ENCODE results near the gene PRKAA2.

DNA sequence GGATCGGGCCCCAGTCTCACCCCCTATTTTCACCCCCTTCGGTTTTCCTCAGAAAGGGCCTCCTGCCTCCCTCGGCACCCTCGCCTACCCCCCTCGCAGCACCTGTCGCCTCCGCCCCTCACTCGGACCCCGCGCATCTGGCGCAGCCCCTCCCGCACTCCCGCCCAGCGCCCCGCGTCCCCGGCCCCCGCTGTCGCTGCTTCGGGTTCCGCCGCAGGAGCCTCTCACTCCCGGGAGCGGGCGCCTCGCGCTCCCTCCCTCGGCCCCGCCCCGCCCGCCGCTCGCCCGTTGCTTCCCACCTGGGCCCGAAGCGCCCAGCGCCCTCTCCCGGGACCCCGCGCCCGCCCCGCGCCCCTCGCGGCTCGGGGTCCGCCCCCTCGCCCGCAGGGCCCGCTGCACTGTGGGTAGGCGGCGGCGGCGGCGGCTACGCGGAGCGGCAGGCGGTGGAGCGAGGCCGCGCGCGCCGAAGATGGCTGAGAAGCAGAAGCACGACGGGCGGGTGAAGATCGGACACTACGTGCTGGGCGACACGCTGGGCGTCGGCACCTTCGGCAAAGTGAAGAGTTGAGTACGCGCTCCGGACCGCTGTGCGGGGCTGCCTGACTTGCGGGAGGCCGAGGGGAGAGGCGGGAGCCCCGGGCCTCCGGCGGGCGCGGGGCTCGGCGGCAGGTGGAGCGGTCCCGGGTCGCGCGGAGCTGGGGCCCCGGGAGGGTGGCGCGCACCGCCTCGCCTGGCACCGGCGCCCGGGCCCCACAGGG, at the start of gene PRKAA2:
- TF ChIP-seq, protein P1, sequence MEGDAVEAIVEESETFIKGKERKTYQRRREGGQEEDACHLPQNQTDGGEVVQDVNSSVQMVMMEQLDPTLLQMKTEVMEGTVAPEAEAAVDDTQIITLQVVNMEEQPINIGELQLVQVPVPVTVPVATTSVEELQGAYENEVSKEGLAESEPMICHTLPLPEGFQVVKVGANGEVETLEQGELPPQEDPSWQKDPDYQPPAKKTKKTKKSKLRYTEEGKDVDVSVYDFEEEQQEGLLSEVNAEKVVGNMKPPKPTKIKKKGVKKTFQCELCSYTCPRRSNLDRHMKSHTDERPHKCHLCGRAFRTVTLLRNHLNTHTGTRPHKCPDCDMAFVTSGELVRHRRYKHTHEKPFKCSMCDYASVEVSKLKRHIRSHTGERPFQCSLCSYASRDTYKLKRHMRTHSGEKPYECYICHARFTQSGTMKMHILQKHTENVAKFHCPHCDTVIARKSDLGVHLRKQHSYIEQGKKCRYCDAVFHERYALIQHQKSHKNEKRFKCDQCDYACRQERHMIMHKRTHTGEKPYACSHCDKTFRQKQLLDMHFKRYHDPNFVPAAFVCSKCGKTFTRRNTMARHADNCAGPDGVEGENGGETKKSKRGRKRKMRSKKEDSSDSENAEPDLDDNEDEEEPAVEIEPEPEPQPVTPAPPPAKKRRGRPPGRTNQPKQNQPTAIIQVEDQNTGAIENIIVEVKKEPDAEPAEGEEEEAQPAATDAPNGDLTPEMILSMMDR (IDR thresholded peaks at IDR 0.05): peak; percentile 27; the same call in 1 of the 2 replicates
- no peak for TF ChIP-seq TCF7L2 (IDR thresholded peaks at IDR 0.05; ENCODE audit: low read depth, low read length)
- TF ChIP-seq, protein P2, sequence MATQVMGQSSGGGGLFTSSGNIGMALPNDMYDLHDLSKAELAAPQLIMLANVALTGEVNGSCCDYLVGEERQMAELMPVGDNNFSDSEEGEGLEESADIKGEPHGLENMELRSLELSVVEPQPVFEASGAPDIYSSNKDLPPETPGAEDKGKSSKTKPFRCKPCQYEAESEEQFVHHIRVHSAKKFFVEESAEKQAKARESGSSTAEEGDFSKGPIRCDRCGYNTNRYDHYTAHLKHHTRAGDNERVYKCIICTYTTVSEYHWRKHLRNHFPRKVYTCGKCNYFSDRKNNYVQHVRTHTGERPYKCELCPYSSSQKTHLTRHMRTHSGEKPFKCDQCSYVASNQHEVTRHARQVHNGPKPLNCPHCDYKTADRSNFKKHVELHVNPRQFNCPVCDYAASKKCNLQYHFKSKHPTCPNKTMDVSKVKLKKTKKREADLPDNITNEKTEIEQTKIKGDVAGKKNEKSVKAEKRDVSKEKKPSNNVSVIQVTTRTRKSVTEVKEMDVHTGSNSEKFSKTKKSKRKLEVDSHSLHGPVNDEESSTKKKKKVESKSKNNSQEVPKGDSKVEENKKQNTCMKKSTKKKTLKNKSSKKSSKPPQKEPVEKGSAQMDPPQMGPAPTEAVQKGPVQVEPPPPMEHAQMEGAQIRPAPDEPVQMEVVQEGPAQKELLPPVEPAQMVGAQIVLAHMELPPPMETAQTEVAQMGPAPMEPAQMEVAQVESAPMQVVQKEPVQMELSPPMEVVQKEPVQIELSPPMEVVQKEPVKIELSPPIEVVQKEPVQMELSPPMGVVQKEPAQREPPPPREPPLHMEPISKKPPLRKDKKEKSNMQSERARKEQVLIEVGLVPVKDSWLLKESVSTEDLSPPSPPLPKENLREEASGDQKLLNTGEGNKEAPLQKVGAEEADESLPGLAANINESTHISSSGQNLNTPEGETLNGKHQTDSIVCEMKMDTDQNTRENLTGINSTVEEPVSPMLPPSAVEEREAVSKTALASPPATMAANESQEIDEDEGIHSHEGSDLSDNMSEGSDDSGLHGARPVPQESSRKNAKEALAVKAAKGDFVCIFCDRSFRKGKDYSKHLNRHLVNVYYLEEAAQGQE (IDR thresholded peaks at IDR 0.05; ENCODE audit: insufficient read depth in 1 of 2, low read depth in 2 of 2, low read length in 1 of 2): no peak

Data from Panc1 (cell line).